ENCODE measurements around the gene PPP1CA.
A peak's percentile ranks its signal among the peaks of the same experiment; 100 is the strongest.

PPP1CA gene

GRCh38 chr11:67384851-67385366 is 16.7 kb downstream of the PPP1CA start:
- Histone ChIP-seq H3K4me2 (ENCODE audit: low read length) (no peak overlapping the region), H3K36me3 (replicated peaks; ENCODE audit: low read depth, low read length) (no peaks in the 10 kb centered on the region), H3K9me3 (ENCODE audit: insufficient read depth, low read length) (no peaks in the 10 kb centered on the region), H3K4me3 (ENCODE audit: low read length) (no peak overlapping the region), H4K20me1 (ENCODE audit: insufficient read depth, low read length) (no peaks in the 10 kb centered on the region), H3K79me2 (ENCODE audit: low read length) (no peaks in the 10 kb centered on the region), H3K27me3 (ENCODE audit: low read depth, low read length) (peaks cover 18% of the 10 kb centered on the region), H2AFZ (ENCODE audit: low read depth, low read length) (no peak overlapping the region), H3K9ac (ENCODE audit: low read length) (no peak overlapping the region), H3K4me1 (ENCODE audit: low read length) (peaks cover 30% of the 10 kb centered on the region), H3K27ac (ENCODE audit: low read length) (no peak overlapping the region)
- no peak for TF ChIP-seq EZH2phosphoT487 (IDR thresholded peaks at IDR 0.05; ENCODE audit: low read depth)
- no peak for TF ChIP-seq CTCF (IDR thresholded peaks at IDR 0.05; ENCODE audit: low read depth, low read length)

GRCh38 chr11:67382276-67383136 is 19.2 kb downstream of the PPP1CA start:
- peaks cover 30% of the 10 kb centered on the region for H3K4me1 ChIP-seq (ENCODE audit: low read length)
- H3K27ac ChIP-seq (ENCODE audit: low read length): no peak overlapping the region
- H3K27me3 ChIP-seq (ENCODE audit: low read depth, low read length): peaks cover 18% of the 10 kb centered on the region
- H3K9ac ChIP-seq (ENCODE audit: low read length): peak overlapping the region; percentile 12; the same call in 1 of the 2 replicates
- H3K4me2 ChIP-seq (ENCODE audit: low read length): peak overlapping the region; percentile 35
- TF ChIP-seq EZH2phosphoT487 (IDR thresholded peaks at IDR 0.05; ENCODE audit: low read depth): no peak
- peak; percentile 99 for TF ChIP-seq CTCF (IDR thresholded peaks at IDR 0.05; ENCODE audit: low read depth, low read length)
- H4K20me1 ChIP-seq (ENCODE audit: insufficient read depth, low read length): no peaks in the 10 kb centered on the region
- H3K79me2 ChIP-seq (ENCODE audit: low read length): no peaks in the 10 kb centered on the region
- H3K9me3 ChIP-seq (ENCODE audit: insufficient read depth, low read length): no peaks in the 10 kb centered on the region
- H3K4me3 ChIP-seq (ENCODE audit: low read length): no peak overlapping the region
- H3K36me3 ChIP-seq (replicated peaks; ENCODE audit: low read depth, low read length): no peaks in the 10 kb centered on the region
- H2AFZ ChIP-seq (ENCODE audit: low read depth, low read length): peak overlapping the region; percentile 10; the same call in 1 of the 2 replicates

GRCh38 chr11:67381244-67381972 is 20.2 kb downstream of the PPP1CA start:
- H2AFZ ChIP-seq (ENCODE audit: low read depth, low read length): peak overlapping the region; percentile 61

More at GRCh38 chr11:67381244-67381972, 20.2 kb downstream of the PPP1CA start:
- no peaks in the 10 kb centered on the region for H3K36me3 ChIP-seq (replicated peaks; ENCODE audit: low read depth, low read length)
- TF ChIP-seq EZH2phosphoT487 (IDR thresholded peaks at IDR 0.05; ENCODE audit: low read depth) (no peak), CTCF (IDR thresholded peaks at IDR 0.05; ENCODE audit: low read depth, low read length) (peak; percentile 21; the same call in 1 of the 2 replicates)
- no peaks in the 10 kb centered on the region for H4K20me1 ChIP-seq (ENCODE audit: insufficient read depth, low read length)
- no peaks in the 10 kb centered on the region for H3K9me3 ChIP-seq (ENCODE audit: insufficient read depth, low read length)
- H3K27ac ChIP-seq (ENCODE audit: low read length): peak overlapping the region; percentile 76
- H3K27me3 ChIP-seq (ENCODE audit: low read depth, low read length): peaks cover 25% of the 10 kb centered on the region
- no peaks in the 10 kb centered on the region for H3K79me2 ChIP-seq (ENCODE audit: low read length)
- peak overlapping the region; percentile 67 for H3K4me2 ChIP-seq (ENCODE audit: low read length)
- H3K4me1 ChIP-seq (ENCODE audit: low read length): peaks cover 21% of the 10 kb centered on the region
- peak overlapping the region; percentile 69 for H3K9ac ChIP-seq (ENCODE audit: low read length)
- H3K4me3 ChIP-seq (ENCODE audit: low read length): peak overlapping the region; percentile 61

Data from OCI-LY3 (cell line).